Fibroblast of the aortic adventitia (primary cell): ENCODE measurements around the gene ATXN1. TPM values are rescaled to one million over a fixed set of nuclear protein-coding genes. Genes with fewer than 3 reads are reported as not detected.

ENCODE experiments used
- DNase-seq: peaks from one replicate; pipeline ENCODE4 v3.0.0-alpha.2; 2010; ENCODE audit warnings: low read depth
- H3K4me3 ChIP-seq: 2 replicates; pipeline ENCODE4 v1.5.1; 2011; ENCODE audit warnings: low read depth, mild to moderate bottlenecking, control low read depth, low read length, moderate library complexity
- CTCF ChIP-seq: IDR thresholded peaks from 2 replicates; pipeline ENCODE4 v1.5.1; 2011; ENCODE audit warnings: mild to moderate bottlenecking, low read length, control low read depth, inconsistent platforms; ENCODE audit not compliant: insufficient read depth
- total RNA-seq: library from RNA; depleted of rRNA; stranded (reverse); fragments of >200 nt; gene quantifications from 2 replicates; pipeline ENCODE4 v1.2.3, GENCODE V29; 2012; ENCODE audit warnings: low replicate concordance

Gene ATXN1
- total RNA-seq, 1 donor = 39.3 TPM

- H3K4me3 ChIP-seq = no peak overlapping the region
- TF ChIP-seq CTCF = peak; percentile 73
- DNase-seq = peak; percentile 79
Measured at GRCh38 chr6:16514249-16514648, 247.0 kb downstream of the ATXN1 start.

- H3K4me3 ChIP-seq = no peak overlapping the region
- DNase-seq = no peak
- TF ChIP-seq CTCF = no peak
Measured at GRCh38 chr6:16512544-16513290, 248.5 kb downstream of the ATXN1 start.

- TF ChIP-seq CTCF = no peak
- no peak overlapping the region for H3K4me3 ChIP-seq
- DNase-seq = no peak
Measured at GRCh38 chr6:16511723-16512489, 249.4 kb downstream of the ATXN1 start.

GRCh38 chr6:16511040-16511660 lies 250.1 kb downstream of the ATXN1 start:
- no peak overlapping the region for H3K4me3 ChIP-seq
- peak; percentile 72 for TF ChIP-seq CTCF
- peak; percentile 63 for DNase-seq

GRCh38 chr6:16510245-16510644 lies 251.0 kb downstream of the ATXN1 start:
- no peak for DNase-seq
- H3K4me3 ChIP-seq = no peak overlapping the region
- TF ChIP-seq CTCF = no peak

- H3K4me3 ChIP-seq = no peak overlapping the region
- TF ChIP-seq CTCF = no peak
- no peak for DNase-seq
Measured at GRCh38 chr6:16508959-16509358, 252.3 kb downstream of the ATXN1 start.
